Measurements from ENCODE around the gene DRD1. TPM values are rescaled to one million over a fixed set of nuclear protein-coding genes. Genes with fewer than 3 reads are reported as not detected.
"Not testable (repeated sequence)": the region's sequence is repeated elsewhere in the genome, so short reads cannot be mapped to it uniquely, and the experiment has no call there.

The DRD1 gene
- polyA plus RNA-seq, 1 of the 3 experiments (the other 2 are of a cell fraction) = not detected

GRCh38 chr5:175395430-175395829 is 48.6 kb downstream of the DRD1 start:
- H3K27ac ChIP-seq (ENCODE audit: low read depth in 2 of 2, low read length in 1 of 2); H3K4me1 ChIP-seq (ENCODE audit: control insufficient read depth in 1 of 2, insufficient read depth in 2 of 2, low read depth in 1 of 2, low read length in 1 of 2); H3K4me2 ChIP-seq; H3K36me3 ChIP-seq (replicated peaks in 1 of 2; ENCODE audit: control insufficient read depth in 1 of 2, insufficient read depth in 2 of 2, low read length in 1 of 2); DNase-seq; H3K9me3 ChIP-seq; H4K20me1 ChIP-seq (ENCODE audit: insufficient read depth); H3K9ac ChIP-seq; H2AFZ ChIP-seq (ENCODE audit: low read depth); H3K9me2 ChIP-seq; H3K4me3 ChIP-seq (ENCODE audit: low read depth in 2 of 2, low read length in 1 of 2); H3F3A ChIP-seq (replicated peaks; ENCODE audit: insufficient read depth); H3K27me3 ChIP-seq (ENCODE audit: insufficient read depth); H3K79me2 ChIP-seq (ENCODE audit: insufficient read depth); POLR2A ChIA-PET: not testable (repeated sequence)
- 44% methylated on average over 4 of the region's 4 CpGs for WGBS (ENCODE audit: low lambda C conversion rate)
- CTCF ChIA-PET = interaction anchor here (1.1 to 1.3 kb wide), 2 partner anchors 69 to 444 kb away, joined by 3 read pairs; no protein-coding TSS in a partner anchor

GRCh38 chr5:175394601-175395000 is 49.4 kb downstream of the DRD1 start:
- no peaks in the 10 kb centered on the region for H3K79me2 ChIP-seq (ENCODE audit: insufficient read depth)
- no peaks in the 10 kb centered on the region for H3K27me3 ChIP-seq (ENCODE audit: insufficient read depth)
- WGBS (ENCODE audit: low lambda C conversion rate) = 23% methylated on average over 5 of the region's 5 CpGs
- CTCF ChIA-PET = interaction anchor here (0.9 kb wide), 1 partner anchor 194 kb away, joined by 3 read pairs; no protein-coding TSS in a partner anchor
- H3K9me2 ChIP-seq = no peaks in the 10 kb centered on the region
- H3K4me2 ChIP-seq = no peak overlapping the region
- H3K9me3 ChIP-seq = no peaks in the 10 kb centered on the region
- H2AFZ ChIP-seq (ENCODE audit: low read depth) = no peak overlapping the region
- no peaks in the 10 kb centered on the region for H3F3A ChIP-seq (replicated peaks; ENCODE audit: insufficient read depth)
- no peak overlapping the region for H3K4me3 ChIP-seq (ENCODE audit: low read depth in 2 of 2, low read length in 1 of 2)
- no peak overlapping the region for H3K9ac ChIP-seq
- H3K27ac ChIP-seq (ENCODE audit: low read depth in 2 of 2, low read length in 1 of 2) = no peak overlapping the region
- DNase-seq = no peak
- TF ChIP-seq YY1 (IDR thresholded peaks at IDR 0.05; ENCODE audit: low read depth) = no peak
- no peak for TF ChIP-seq RAD21 (IDR thresholded peaks at IDR 0.05; ENCODE audit: low read length)
- no peak for TF ChIP-seq ELF1 (IDR thresholded peaks at IDR 0.05)
- no peaks in the 10 kb centered on the region for H3K4me1 ChIP-seq (ENCODE audit: control insufficient read depth in 1 of 2, insufficient read depth in 2 of 2, low read depth in 1 of 2, low read length in 1 of 2)
- no peaks in the 10 kb centered on the region for H4K20me1 ChIP-seq (ENCODE audit: insufficient read depth)
- H3K36me3 ChIP-seq (replicated peaks in 1 of 2; ENCODE audit: control insufficient read depth in 1 of 2, insufficient read depth in 2 of 2, low read length in 1 of 2) = no peaks in the 10 kb centered on the region
- POLR2A ChIA-PET = no interaction called here

DNA sequence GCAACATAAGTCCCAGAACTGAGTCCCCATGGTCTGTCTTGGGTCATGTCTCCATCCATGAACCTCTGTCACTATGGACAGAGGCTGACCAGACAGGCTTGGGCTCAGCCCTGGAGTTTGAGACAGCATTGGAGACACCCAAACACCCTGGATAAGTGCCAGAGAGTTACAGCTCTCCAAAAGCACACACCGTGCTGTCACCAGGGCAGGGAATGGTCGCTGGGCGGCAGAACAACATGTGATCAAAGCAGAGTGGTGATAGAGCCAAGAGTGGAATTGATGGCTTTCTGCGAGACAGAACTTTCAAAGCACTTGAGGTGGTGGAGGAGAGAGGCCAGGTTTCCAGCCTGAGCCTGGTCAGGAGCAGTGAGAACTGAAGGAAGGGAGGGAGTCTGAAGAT is 50.1 kb downstream of the DRD1 start:
- ChIA-PET POLR2A (no interaction called here), CTCF (interaction anchor here (0.7 to 0.9 kb wide), 2 partner anchors 113 to 194 kb away, joined by 3 read pairs; no protein-coding TSS in a partner anchor)
- Histone ChIP-seq H3K79me2 (ENCODE audit: insufficient read depth) (no peaks in the 10 kb centered on the region), H4K20me1 (ENCODE audit: insufficient read depth) (no peaks in the 10 kb centered on the region), H3K4me1 (ENCODE audit: control insufficient read depth in 1 of 2, insufficient read depth in 2 of 2, low read depth in 1 of 2, low read length in 1 of 2) (no peaks in the 10 kb centered on the region), H3K9ac (no peak overlapping the region), H3K36me3 (replicated peaks in 1 of 2; ENCODE audit: control insufficient read depth in 1 of 2, insufficient read depth in 2 of 2, low read length in 1 of 2) (no peaks in the 10 kb centered on the region), H3K27me3 (ENCODE audit: insufficient read depth) (no peaks in the 10 kb centered on the region), H3K4me3 (ENCODE audit: low read depth in 2 of 2, low read length in 1 of 2) (no peak overlapping the region), H3F3A (replicated peaks; ENCODE audit: insufficient read depth) (no peaks in the 10 kb centered on the region), H3K4me2 (no peak overlapping the region), H3K9me2 (no peaks in the 10 kb centered on the region), H2AFZ (ENCODE audit: low read depth) (no peak overlapping the region), H3K27ac (ENCODE audit: low read depth in 2 of 2, low read length in 1 of 2) (no peak overlapping the region), H3K9me3 (no peaks in the 10 kb centered on the region)
- no peak for DNase-seq
- WGBS (ENCODE audit: low lambda C conversion rate) = 10% methylated on average over 4 of the region's 4 CpGs
- TF ChIP-seq, protein P1, sequence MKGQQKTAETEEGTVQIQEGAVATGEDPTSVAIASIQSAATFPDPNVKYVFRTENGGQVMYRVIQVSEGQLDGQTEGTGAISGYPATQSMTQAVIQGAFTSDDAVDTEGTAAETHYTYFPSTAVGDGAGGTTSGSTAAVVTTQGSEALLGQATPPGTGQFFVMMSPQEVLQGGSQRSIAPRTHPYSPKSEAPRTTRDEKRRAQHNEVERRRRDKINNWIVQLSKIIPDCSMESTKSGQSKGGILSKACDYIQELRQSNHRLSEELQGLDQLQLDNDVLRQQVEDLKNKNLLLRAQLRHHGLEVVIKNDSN (IDR thresholded peaks at IDR 0.05; ENCODE audit: borderline replicate concordance, low read depth) = no peak
- TF ChIP-seq TAF1 (IDR thresholded peaks at IDR 0.05; ENCODE audit: borderline replicate concordance, low read depth, low read length) = no peak
- TF ChIP-seq, protein P2, sequence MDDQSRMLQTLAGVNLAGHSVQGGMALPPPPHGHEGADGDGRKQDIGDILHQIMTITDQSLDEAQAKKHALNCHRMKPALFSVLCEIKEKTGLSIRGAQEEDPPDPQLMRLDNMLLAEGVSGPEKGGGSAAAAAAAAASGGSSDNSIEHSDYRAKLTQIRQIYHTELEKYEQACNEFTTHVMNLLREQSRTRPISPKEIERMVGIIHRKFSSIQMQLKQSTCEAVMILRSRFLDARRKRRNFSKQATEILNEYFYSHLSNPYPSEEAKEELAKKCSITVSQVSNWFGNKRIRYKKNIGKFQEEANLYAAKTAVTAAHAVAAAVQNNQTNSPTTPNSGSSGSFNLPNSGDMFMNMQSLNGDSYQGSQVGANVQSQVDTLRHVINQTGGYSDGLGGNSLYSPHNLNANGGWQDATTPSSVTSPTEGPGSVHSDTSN (IDR thresholded peaks at IDR 0.05) = no peak
- no peak for TF ChIP-seq SIN3A (IDR thresholded peaks at IDR 0.05; ENCODE audit: borderline replicate concordance, low read depth, low read length)
- no peak for TF ChIP-seq ELF1 (IDR thresholded peaks at IDR 0.05)
- TF ChIP-seq ZBTB33 (IDR thresholded peaks at IDR 0.05; ENCODE audit: borderline replicate concordance, low read depth) = no peak
- no peak for TF ChIP-seq NRF1 (IDR thresholded peaks at IDR 0.05; ENCODE audit: low read depth, low read length)

Data from SK-N-SH (cell line).